GM21423 (cell line): Measurements from ENCODE around the gene GAS6.
"Not testable (repeated sequence)": the region's sequence is repeated elsewhere in the genome, so short reads cannot be mapped to it uniquely, and the experiment has no call there.

Source experiments
- ATAC-seq: cut with Tn5 transposase; IDR thresholded peaks from one replicate; pipeline ENCODE4 v1.9.1; 2021; ENCODE audit warnings: mild to moderate bottlenecking, moderate library complexity; ENCODE audit not compliant: unreplicated experiment

GAS6 gene

DNA sequence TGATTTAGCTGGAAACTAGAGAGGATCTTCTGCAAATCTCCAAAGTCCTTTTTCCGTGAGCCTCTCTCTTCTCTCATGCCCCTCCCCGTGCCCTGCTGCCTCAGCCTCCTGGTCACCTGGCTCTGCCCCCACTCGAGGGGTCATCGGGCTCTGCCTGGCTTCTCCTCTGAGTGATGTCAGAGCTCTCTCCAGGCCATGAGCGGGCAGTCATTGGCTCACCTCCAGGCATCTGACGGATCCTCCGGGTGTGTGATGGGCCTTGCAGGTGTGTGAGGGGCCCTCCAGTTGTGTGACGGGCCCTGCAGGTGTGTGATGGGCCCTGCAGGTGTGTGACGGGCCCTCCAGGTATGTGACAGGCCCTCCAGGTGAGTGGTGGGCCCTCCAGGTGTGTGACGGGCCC is 10.3 kb upstream of the GAS6 start:
- no peak for ATAC-seq

DNA sequence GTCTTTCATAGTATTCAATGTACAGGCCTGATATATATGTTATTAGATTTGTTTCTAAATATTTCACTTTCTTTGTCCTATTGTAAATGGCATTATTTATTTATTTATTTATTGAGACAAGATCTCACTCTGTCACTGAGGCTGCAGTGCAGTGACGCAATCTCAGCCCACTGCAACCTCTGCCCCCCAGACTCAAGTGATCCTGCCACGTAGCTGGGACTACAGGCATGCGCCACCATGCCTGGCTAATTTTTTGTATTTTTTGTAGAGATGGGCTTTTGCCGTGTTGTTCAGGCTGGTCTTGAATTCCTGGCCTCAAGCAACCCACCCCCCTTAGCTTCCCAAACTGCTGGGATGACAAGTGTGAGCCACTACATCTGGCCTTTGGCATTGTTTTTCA is 5.4 kb upstream of the GAS6 start:
- ATAC-seq: no peak

DNA sequence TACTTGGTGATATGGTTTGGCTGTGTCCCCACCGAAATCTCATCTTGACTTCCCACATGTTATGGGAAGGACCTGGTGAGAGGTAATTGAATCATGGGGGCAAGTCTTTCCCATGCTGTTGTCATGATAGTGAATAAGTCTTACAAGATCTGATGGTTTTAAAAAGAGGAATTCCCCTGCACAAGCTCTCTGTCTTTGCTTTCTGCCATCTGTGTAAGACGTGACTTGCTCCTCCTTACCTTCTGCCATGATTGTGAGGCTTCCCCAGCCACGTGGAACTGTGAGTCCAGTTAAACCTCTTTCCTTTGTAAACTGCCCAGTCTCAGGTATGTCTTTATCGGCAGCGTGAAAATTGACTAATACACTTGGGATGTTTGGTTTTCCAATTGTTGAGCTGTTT is 4.0 kb upstream of the GAS6 start:
- not testable (repeated sequence) for ATAC-seq

DNA sequence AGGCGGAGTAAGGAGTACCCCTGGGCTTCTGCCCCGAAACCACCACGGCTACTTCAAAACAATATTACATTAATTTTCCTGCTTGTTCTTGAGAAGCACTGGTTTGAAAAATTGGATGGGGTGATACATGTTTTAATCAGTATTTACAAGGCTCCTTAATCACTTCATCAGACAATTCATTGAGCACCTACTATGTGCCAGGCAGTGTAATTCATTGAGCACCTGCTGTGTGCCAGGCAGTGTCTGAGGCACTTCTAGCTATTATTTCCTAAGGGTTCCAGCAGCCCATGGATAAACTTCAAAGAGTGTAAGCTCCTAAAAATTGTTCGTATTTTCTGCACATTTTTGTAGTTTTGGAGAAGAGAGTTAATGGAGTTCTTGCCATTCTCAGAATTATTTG is 1.6 kb upstream of the GAS6 start:
- ATAC-seq: no peak

DNA sequence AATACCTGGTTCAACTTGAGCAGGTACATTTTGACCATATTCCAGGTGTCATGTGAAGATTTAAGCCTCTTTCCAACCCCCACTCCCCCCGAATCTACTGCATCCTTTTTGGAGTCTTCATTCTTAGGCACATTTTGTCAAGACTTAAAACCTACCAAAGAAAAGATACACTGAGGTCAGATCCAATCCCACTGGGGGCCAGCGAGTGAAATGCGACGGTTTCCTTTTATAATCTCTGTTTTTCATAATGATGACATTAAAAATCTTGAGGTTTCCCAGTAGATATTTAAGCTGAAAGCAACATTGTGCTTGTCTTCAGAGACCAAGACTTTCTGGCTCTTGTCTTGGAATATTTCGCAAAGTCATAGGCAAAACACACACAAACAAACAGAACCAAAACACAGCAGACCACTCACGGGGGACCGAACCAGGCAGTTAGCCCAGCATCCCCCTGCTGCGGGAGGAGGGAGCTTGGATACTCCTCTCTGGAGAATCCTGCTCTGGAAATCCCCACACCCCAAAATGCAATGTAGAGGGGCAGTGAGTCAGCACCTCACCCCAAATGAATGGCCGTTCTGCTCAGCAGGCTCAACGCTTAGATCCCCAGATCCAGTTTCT is 506 bp upstream of the GAS6 start:
- ATAC-seq: no peak

DNA sequence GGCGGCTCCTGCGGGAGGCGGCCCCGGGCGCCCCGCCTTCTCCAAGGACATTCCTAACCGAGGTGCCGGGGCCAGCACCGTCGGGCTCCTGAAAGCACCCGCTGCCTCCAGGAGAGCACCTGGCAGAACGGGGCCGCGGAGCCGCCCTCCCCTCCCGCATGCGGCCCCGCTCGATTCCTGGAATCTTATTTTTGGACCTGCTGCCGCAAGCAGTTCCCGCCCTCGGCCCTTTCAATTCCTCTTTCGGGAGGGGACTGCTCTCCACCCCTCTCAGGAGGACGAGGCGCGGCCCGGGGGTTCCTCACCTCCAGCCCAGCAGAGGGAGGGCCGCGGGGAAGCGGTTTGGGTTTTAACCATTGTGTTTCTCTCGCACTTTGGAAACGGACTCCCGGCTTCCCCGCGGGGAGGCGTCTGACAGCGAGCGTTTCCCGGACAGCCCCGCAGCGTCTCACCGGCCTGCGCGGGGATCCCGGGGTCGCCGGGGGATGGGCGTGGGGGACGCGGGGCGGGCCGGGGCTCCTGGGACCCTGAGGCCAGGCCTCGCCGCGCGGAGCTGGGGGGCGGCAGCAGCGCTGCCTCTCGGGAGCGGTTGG is 849 bp downstream of the GAS6 start:
- peak; percentile 48 for ATAC-seq

DNA sequence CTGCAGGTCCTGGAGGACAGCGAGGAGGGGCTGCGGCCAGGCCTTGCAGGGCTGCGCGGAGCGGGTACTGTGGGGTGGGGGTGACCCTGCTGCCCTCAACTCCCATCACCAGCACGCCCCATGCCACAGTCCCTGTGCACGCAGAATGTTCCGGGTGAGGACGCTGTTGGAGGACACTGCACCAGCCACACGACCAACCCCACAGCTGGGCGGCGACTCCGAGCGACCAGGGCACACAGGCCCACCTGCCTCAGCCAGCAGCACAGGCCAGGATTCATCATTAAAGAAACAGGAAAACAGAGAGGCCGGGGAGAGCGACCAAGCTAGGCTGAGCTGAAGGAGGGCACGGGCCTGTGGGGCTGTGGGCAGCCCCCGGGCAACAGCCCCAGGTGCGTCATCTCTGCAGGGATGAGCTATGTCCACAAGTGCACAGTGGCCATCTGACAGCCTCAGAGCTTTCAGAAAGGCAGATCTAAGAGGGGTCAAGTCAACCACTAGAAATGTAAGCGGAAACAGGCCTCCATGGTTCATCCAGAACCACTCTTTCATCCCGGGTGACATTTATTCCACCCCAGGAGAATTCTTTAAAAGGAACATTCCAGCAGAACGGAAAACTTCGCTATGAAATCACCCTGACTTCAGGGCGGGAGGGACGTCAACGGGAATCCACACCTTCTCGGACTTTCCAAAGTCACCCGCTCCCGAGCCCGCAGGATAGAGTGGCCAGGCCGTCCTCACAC is 1.5 kb downstream of the GAS6 start:
- no peak for ATAC-seq

DNA sequence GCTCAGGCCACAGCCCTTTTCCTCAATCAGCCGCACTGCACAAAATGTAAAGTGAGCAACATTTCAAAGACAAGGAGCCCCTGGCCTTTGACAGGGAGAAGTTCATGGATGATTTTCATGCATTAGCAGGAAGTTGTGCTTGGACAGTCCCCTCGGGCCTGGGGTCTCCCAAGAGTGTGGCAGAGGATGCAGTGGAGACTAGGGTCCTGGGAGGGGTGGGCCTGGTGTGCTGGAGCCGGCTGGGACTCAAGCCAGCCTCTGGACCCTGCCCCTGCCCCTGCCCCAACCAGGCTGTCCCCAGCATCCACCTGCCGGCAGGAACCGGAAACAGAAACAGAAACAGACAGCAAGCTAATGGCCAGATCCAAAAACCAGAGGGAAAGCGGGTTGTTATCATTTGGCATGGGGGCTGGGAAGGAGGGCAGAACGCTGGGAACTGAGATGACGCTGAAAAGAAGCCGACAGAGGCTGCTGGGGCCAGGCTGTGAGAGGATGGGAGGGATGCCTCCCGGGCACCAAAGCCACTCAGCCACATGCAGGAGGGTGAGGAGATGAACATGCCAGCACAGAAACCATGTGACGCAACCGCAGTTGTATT is 2.3 kb downstream of the GAS6 start:
- no peak for ATAC-seq

DNA sequence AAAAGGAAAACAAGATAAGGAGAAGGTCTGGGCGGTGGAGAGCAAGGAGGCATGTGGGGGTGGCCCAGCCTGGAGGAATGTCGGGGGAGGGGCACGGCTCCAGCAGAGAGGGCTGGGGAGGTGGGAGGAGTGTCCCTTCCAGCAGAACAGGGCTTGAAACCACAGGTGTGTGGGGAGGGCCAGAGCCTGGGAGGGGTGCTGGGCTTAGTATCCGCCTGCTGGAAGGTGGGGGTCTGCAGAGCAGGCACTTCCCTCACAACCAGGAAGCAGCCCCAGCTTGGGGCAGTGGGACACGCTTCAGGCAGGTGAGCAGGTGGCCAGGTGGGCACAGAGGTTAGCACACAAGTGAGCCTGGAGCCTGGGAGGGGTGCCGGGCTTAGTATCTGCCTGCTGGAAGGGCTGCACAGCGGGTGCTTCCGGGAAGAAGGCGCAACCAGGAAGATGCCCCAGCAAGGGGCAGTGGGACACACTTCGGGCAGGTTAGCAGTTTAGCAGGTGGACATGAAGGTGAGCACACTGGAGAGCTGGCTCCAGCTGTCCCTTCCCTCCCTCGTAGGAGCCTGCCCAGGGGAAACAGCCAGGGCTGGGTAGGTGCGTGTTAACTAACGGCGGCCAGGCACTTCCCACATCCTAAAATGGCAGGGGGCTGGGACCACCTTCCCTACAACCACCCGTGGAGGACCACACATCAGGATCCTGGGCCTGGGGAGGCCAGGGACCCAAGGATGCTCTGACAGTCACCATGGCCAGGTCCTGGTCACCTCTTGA is 3.0 kb downstream of the GAS6 start:
- ATAC-seq: no peak

DNA sequence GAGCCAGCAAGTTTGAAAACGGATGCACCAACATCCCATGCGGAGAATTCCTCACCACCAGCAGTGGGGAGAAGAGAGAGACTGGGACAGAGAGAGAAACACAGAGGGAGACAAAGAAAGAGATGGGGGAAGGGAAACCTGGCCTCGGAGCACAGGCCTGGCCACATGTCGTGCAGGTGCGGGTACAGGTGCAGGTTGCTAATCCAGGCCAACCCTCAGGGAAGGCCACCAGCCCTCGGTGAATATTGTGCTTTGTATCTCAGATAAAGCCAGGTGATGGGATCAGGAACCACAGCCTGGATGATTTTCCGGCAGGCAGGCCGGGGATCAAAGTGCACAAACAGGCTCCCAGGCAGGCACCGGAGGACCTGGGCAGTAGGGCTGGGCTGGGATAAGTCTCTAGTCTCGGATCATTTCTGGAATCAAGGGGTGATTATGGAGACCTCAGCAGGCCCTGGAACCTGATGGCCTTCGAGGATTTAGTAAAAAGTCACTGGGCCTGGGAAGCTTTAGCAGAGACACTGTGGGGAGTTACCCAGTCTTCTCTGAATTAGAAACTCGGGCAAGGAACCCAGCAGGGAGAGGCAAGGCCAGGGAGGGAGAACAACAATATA is 3.7 kb downstream of the GAS6 start:
- no peak for ATAC-seq

DNA sequence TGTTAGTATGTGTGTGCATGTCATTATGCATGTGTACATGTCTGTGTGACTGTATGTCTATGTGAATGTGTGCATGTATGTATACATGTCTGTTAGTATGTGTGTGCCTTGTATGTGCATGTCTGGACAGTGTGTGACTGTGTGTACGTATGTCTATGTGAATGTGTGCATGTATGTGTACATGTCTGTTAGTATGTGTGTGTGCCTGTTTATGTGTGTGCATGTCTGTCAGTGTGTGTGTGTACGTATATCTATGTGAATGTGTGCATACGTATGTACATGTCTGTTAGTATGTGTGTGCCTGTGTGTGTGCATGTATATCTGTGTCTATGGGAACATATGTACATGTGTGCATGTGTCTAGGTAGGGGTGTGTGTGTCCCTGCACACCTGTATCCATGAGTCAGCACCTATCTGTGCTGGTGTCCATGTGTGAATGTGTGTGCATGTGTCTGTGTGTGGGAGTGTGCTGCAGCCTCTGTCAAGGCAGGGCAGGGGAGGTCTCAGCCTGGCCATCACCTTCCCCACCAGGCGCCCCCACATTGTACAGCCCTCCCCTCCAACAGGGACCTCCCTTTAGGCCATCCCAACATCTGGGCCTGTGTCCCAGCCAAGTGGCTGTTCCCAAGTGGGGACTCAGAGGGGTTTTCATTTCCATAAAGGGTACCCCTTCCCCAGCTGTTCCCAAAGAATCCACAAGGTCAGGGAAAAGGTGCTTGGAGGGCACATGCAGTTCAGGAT is 4.4 kb downstream of the GAS6 start:
- ATAC-seq: no peak

DNA sequence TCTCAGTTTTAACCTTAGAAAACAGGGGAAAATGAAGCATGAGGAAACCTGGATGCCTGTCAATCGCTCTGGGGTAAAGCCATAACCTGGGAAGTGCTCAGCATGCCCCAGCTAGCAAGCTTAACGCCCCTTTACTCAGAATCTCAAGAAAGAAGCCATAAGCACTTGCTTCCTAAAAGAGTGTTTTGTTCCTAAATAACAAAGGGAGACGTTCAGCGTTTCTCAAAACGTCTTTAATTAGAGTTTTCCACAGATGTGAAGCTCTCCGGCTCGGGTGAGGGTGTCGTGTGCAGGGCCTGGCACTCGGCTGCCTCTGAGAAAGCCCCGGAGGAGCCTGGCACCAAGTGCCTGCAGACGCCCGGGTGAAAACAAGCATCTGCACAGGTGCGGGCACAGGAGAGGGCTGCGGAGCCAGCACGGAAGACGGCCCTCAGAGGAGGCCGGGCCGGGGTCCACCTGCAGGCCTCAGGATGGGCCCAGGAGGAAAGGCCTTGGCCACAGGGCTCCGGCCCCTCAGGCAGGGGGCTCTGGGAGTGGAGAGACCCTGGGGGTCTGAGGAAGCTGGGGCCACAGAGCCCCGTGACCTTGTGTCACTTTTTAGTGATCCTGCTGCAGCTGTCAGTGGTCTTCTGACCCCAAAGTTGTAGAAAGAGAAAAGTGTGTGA is 6.2 kb downstream of the GAS6 start:
- ATAC-seq: no peak

DNA sequence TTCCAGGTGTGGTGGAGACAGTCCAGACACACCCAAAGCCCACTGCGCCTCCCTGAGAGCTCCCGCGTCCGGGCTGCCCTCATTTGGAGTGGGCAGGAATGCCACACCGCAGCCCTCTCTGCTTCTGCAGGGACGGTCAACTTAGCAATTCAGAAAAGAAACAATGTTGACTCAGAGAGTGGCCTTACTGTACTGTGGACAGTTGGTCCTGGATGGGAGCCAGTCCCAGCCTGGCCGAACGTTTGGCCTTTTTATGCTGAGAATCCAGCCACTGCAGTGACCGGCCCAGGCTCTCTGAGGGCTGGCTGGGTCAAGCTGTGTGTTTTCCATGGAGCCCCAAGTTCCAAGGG is 7.2 kb downstream of the GAS6 start:
- no peak for ATAC-seq

DNA sequence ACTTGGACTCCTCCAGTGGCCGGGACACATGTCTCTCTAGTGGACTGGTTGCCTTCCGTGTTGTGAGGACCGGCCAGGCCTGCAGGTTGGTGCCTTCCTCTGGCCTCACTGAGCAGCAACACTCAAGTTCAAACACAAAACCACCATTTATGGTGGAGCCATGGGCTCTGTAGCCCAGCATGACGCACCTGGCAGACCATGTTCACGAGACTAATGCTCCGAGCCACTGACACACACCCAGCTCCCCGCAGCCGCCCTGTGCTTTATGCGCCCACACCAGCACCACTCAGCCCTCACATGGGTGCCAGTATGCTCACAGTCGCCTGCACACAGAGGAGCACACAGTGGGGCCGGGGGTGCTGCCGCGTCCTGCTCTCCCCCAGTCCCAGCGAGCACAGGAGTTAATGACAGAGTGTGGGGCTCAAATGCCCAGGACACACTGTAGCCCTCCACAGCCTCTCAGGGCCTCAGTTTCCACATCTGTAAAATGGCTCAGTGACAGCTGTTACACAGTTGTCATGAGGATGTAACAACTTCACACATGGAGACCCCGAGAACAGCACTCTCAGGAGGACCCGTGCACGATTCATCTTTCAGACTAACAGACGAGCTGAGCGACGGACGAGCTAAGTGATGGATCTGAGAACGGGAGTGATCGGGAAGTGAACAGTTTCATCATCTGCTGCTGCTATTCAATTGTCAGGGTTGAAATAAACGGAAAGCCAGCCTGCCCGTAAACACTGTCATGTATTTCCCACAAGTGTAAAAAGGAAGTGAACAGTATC is 7.8 kb downstream of the GAS6 start:
- no peak for ATAC-seq

DNA sequence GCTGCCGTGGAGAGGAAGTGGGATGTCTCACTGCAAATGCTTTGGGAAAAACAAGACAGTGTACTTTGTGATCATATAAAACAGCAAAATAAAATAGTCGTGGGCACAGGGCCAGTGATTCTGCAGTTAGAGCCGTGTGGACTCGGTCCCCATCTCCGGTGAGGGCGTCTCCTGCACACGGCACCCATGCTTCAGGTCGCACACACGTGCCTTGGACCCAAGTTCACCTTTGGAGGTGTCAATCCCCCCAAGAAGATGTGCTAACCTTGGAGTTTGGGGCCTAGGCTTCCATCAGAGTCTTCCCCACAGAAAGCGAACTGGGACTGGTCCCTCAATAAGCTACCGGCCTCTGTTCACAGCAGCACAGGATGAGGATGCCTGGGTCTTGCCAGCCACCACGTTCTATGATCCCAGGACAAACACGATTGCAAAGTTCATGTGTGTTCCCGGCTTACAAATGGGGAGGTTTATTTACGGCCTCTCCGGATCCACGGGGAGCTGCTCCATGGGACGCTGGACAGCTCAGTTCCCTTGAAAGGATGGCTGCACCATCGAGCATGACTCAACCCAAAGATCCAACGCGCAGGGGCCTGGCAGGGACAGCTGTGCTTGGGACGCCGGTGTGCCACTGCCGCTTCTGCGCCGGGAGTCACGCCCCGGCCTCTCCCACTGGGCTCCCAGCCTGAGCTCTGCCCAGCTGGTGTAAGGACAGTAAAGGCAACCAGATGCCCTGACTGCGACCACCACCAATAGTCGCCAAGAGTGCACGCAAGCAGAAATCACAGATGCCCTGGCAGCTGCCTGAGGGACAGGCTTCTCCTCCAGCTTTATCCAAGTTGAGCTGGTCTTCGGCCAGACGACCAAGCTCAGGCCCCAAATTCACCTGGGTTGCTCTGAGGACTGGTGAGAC is 8.6 kb downstream of the GAS6 start:
- no peak for ATAC-seq

DNA sequence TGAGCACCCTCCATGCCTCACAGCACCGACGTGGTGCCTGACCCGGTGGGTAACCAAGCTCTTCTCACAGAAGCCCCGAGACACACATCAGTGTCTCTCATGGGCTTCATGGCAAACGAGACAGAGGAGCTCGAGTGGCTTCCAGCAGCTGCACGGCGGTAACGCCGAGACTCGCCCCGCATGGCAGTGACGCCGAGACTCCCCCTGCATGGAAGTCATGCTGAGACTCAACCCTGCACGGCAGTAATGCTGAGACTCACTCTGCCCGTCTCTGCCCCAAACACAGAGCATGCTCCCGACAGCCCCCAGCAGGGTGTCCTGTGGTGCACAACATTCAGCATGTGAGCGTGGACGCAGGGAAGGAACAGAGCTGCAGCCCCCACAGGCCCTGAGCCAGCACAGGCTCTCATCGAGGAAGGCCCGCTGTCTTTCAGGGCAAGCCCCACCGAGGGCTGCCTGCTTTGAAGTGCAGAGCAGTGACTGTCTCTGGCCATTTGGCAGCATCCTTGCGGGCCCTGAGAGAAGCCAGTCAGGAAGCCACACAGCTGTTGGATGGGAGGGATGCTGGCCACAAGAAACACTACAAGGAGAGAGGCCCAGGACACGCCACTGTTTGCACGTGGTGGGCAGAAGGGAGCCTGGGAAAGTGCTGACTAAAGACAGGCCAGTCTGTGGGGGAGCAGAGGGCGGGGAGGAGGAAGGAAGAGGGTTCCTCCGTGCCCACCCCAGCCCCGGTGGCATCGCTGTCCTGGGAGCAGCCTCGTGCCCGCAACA is 9.5 kb downstream of the GAS6 start:
- ATAC-seq: no peak

DNA sequence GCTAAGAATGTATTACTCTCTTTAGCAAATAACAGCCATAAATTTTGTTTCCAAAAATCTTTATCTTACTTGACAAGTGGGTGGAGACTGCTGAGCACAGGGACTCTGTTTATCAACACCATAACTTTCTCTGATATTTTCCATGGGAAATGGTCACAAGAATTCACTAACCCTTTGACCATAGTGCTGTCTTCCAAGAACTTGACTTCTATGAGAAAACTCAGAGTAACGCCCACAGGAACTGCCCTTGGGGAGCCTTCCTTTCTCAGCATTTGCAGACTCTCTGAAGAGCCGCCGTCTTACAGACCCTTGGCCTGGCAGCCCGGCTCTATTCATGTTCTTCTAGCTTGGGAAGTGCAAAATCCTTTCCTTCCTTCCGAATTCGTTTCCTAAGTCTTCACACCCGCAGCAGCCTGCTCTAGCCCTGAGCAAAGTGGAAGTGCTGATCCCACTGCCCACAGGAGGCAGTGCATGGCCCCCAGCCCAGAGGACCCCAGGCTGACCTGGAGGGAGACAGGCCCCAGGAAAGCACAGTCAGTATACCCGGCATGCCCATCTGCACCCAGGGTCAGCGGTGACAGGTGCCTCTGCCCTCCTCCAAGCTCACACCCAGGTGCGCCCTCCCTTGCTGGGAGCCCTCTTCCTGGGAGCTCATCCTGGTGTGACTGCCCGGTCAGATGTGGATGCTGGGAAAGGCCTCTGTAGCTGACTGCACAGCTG is 10.2 kb downstream of the GAS6 start:
- no peak for ATAC-seq
